GM21786 (cell line): ENCODE data around the gene SPATA24.
"Not testable (repeated sequence)": the region's sequence is repeated elsewhere in the genome, so short reads cannot be mapped to it uniquely, and the experiment has no call there.

Experiments used
- ATAC-seq: cut with Tn5 transposase; IDR thresholded peaks from one replicate; pipeline ENCODE4 v1.9.1; 2021; ENCODE audit not compliant: unreplicated experiment

SPATA24 gene

DNA sequence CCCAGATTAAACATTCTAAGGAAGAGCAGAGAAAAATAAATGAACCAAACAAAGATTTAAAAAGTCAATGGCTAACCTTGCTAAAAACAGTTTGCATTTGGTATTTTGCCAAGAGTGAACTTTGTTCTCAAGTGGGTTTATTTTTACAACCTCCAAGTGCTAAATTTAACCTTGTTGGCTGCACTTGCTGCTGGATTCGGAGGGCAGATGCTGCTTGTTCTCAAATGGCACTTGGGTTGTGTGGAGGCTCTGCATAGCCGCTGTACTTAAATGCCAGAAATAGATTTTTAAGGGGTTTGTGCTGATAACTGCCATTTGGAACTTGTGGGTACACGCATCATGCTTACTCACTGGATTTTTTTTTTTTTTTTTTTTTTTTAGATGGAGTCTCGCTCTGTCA lies 13.3 kb upstream of the SPATA24 start:
- ATAC-seq = no peak

- no peak for ATAC-seq
These were observed 12.8 kb upstream of the SPATA24 start for GRCh38 chr5:139416651-139417050.

- no peak for ATAC-seq
These were observed 12.0 kb upstream of the SPATA24 start for GRCh38 chr5:139415869-139416268.

DNA sequence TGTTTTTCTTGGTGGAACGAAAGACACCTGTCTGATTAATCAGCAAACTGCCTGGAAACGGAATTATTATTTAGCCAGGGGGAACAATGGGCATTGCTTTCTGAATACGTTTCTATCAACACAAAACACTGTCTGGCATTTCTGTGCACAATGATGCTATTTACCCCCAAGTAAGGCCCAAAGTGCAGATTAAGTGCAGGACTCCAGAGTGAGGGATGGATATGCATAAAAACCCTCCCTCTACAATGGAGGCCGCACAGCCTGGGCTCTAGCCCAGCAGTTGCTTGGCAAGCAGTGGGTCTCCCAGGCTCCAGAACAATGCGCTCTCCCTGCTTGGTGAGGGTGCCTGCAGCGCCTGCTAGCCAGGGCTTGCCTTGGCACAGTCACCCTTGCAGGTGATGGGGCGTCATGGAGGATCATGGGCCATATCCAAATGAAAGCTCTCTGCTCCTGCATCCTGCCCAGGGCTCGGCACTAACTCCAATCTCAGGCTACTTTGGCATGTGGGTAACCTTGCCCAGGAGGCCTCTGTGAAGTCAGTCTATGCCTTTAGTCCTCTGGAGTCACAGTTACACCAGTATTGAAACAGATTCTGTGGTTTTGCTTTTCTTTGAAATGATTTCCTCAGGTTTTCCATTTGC lies 11.5 kb upstream of the SPATA24 start:
- ATAC-seq = no peak

GRCh38 chr5:139414581-139415130 lies 10.8 kb upstream of the SPATA24 start:
- ATAC-seq = no peak

GRCh38 chr5:139413963-139414362 lies 10.1 kb upstream of the SPATA24 start:
- no peak for ATAC-seq

- ATAC-seq = no peak
These were observed 9.3 kb upstream of the SPATA24 start for GRCh38 chr5:139413153-139413552.

DNA sequence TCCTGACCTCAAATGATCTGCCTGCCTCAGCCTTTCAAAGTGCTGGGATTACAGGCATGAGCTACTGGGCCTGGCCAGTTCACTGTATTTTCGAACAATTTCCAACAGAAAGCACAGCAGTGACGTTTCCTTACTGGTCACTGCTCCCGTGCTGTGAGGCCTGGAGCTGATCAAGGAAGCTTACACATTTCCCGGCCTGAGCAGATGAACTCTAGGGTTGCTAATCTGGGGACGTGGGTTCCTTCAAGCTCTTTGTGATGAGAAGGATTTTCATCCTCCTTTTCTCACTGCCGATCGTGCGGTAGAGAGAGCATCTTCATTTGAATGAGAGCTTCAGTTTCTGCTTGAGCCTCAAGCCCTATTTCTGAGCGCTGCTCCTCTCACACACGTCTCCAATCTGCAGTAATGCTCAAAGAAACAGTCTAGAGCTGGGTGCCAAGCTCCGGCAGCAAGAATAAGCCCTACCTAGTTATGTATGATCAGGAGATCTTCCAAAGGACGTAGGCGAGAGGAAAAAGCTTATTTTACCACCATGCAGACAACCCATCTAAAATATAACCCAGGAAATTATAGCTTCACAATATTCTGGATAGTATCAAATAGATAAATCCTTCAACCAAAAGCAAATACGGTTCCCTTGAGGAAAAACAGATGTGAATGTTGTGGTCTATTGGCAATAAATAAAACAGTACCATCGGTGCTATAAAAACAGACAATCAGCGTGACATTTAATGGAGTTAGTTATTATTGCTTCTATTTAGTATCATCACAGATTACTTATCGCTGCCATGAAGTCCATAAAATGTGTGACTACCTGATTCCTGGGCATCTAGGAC lies 7.3 kb upstream of the SPATA24 start:
- ATAC-seq = no peak

DNA sequence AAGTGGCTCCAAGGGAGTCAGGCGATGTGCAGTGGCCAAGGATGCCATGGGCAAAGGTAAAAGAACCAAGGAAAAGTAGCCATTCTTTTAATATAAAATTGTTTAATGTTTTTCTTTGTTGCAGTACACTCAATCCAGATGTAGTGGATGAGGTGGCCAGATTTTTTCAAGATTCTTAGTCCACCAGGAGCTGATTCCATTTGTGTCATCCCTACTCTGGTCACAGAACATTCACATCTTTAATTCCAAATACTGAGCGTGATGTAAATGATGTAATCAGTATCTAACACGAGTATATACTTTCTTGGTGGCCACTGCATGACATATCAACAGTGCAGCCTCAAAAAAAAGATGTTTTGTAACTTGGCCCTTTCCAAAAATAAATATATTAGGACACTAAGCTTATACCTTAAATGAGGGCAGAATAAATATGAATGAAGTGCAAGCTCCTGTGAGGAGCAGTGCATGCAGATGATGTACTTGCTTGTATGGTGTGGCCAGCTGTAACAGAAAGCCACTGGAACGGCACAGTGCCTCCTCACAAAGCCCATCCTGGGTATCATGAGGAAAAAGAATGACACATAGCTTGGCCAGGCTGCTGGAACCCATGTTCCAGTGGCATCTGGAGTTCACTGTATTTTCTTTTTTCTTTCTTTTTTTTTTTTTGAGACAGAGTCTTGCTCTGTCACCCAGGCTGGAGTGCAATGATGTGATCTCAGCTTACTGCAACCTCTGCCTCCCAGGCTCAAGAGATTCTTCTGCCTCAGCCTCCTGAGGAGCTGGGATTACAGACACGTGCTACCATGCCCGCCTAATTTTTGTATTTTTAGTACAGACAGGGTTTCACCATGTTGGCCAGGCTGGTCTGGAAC lies 6.5 kb upstream of the SPATA24 start:
- no peak for ATAC-seq

DNA sequence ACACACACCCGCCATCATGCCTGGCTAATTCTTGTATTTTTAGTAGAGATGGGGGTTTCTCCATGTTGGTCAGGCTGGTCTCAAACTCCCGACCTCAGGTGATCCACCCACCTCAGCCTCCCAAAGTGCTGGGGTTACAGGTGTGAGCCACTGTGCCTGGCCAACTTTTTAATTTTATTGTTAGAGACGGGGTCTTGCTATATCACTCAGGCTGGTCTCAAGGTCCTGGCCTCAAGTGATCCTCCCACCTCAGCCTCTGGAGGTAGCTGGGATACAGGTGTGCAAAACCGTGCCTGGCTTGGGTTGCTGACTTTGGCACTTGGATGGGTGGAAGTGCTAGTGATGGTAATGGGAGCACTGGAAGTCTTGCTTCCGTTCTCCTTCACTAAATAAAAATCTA lies 5.2 kb upstream of the SPATA24 start:
- not testable (repeated sequence) for ATAC-seq

DNA sequence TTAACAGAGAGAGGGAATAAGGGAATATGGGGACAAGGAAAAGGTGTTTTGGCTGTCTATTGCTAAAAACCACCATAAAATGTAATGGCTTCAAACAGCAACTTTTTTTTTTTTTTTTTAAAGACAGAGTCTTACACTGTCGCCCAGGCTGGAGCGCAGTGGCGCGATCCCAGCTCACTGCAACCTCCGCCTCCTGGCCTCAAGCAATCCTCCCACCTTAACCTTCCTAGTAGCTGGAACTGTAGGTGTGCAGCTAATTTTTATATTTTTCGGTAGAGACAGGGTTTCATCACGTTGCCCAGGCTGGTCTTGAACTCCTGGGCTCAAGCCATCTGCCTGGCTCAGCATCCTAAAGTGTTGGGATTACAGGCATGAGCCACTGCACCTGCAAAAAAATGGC lies 4.3 kb upstream of the SPATA24 start:
- ATAC-seq = no peak

DNA sequence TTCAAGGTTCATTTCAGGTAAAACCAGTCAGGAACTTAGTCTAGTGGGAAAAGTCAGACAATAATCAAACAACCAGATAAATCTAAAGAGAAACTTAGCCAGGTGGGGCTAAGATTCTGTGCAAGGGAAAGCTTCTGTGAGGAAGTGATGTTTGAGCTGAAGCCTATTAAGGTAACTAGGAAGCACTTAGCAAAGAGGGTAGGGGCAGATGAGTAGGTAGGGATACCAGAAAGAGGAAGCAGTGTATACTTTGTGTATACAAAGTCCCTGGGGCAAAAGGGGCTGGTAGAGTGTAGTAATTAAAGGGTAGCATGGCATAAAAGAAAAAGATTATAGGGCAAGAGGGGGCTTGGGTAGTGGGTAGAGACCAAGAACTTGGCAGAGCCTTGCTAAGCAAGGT lies 3.6 kb upstream of the SPATA24 start:
- ATAC-seq = no peak

DNA sequence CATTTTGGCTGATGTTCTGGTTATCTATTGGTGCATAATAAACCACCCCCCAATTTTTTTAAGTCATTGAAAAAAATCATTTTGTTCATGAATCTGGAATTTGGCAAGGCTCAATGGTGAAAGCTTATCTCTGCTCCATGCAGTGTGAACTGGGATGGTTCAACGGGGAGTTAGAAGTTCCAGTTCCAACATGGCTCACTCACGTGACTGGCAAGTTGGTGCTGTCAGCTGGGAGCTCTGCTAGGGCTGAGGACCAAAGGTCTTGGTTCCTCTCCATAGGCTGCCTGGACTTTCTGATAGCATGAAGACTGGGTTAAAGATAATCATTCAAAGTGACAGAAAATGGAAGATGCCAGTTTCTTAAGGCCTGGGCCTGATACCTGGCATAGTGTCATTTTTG lies 3.1 kb upstream of the SPATA24 start:
- no peak for ATAC-seq

DNA sequence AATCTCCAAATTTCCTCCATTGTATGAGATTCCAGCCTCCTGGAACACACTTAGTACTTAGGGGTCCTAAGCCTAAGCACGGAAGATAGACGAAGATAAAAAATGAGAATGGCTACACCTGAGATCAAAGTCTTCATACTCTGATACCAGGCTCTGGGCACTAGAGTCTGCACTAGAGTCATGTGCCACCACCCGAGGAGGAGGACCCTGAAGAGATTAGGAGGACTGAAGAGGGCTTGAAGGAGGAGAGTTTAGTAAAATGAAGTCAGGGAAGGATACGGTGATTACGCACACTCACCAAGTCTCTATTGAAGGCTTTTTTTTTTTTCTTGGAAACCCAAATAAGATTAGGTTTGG lies 573 bp upstream of the SPATA24 start:
- ATAC-seq = no peak

DNA sequence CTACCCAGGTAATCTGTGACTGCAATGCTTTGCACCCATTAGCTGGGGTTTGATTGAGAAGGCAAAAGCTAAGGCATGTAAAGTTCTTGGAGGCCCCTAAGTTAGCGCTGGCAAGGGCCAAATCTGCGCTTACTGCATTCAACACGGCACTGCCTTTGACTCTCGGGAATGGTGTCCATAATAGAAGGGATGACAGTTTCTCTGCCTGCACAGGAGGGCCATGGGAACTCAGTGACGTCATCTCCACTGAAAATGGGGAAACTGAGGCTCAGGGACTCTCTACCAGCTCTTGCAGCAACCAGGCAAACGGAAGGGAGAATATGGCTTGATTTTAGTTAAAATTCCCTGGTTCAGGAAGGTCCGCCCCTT lies 487 bp downstream of the SPATA24 start:
- no peak for ATAC-seq

DNA sequence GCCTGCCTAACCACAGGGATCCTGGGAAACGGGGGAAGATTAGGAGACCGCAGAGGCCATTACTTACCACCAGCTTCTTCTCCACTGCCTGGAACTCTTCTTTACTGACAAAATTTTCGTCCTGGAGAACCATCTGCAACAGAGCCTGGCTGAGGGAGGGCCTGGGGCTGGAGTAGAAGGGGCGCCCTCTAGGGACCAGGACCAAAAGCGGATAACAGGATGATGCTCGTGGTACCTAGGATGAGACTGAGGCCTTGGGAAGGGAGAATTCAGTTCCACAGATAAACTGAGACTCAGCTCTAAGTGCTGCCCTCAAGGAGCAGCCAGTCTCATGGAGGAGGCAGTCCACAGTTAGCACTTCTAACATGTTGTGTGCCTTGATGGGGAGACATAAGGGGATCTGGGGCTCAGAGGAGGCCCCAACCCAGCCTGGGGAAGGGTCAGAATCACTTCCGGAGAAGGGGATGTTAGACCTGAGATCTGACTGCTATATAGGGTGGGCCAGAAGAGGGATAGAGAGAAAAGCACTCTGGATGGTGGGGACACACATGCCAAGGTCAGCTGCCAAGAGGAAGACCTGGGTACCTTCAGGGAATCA lies 1.2 kb downstream of the SPATA24 start:
- no peak for ATAC-seq

DNA sequence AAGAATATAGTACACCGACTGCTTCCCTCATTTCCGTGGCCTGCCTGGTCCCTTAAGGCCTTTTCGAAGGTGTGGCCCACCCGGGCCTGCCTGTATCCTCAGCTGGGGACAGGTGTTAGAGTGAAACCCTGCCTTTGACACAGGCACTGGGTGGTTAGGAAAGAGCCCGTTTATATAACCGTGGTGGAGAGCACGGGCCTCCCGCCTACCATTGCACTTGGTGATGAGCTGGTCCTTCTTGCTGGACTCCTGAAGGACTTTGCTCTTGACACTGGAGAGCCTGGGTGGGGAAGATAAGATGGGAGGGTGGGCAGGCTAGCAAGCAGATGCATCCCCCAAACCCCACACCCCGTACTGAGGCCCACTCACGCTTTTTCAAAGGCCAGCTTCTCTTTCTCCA lies 2.3 kb downstream of the SPATA24 start:
- no peak for ATAC-seq

GRCh38 chr5:139399501-139400121 lies 4.3 kb downstream of the SPATA24 start:
- ATAC-seq = peak; percentile 24

GRCh38 chr5:139397921-139398320 lies 6.0 kb downstream of the SPATA24 start:
- ATAC-seq = no peak

DNA sequence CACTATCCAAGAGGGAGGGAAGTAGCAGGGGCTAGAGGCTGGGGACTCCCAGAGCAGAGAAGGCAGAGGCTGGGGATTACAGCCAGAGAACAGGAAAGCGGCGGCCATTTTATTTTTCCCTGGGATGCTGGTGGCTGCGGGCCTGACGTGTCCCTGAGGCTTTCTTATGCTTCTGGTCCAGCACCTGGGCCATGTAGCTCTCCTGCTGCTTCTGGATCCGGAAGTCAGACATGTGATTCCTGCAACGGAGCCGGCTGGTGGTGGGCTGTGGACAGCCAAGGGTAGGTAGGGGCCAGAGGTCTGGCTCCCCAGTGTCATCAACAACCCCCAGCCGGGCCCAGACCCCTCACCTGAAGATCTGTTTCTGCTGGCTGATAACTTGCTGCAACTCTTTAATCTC lies 7.2 kb downstream of the SPATA24 start:
- no peak for ATAC-seq
